Stimulated activated CD4-positive, alpha-beta T cell treated with anti-CD3 and anti-CD28 coated beads, Interleukin-2, amount 100 ng/mL, for 4 hours (primary cell): ENCODE data around the gene PRMT1.

ENCODE experiments used
- DNase-seq: peaks from one replicate; pipeline ENCODE4 v3.0.0-alpha.2; 2020; ENCODE audit warnings: low read depth

The PRMT1 gene

DNA sequence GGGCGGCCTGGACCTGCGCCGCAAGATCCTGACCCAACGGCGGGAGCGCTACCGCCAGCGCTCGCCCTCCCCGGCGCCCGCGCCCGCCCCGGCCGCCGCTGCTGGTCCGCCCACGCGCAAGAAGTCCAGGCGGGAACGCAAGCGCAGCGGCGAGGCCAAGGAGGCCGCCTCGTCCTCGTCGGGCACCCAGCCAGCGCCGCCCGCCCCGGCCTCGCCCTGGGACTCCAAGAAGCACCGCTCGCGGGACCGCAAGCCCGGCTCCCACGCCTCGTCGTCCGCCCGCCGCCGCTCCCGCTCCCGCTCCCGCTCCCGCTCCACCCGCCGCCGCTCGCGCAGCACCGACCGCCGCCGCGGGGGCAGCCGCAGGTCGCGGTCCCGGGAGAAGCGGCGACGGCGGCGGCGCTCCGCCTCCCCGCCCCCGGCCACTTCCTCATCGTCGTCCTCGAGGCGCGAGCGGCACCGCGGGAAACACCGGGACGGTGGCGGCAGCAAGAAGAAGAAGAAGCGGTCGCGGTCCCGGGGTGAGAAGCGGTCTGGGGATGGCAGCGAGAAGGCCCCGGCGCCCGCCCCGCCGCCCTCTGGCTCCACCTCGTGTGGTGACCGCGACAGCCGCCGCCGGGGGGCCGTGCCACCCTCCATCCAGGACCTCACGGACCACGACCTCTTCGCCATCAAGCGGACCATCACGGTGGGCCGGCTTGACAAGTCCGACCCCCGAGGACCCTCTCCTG is 25.1 kb upstream of the PRMT1 start:
- DNase-seq: no peak

DNA sequence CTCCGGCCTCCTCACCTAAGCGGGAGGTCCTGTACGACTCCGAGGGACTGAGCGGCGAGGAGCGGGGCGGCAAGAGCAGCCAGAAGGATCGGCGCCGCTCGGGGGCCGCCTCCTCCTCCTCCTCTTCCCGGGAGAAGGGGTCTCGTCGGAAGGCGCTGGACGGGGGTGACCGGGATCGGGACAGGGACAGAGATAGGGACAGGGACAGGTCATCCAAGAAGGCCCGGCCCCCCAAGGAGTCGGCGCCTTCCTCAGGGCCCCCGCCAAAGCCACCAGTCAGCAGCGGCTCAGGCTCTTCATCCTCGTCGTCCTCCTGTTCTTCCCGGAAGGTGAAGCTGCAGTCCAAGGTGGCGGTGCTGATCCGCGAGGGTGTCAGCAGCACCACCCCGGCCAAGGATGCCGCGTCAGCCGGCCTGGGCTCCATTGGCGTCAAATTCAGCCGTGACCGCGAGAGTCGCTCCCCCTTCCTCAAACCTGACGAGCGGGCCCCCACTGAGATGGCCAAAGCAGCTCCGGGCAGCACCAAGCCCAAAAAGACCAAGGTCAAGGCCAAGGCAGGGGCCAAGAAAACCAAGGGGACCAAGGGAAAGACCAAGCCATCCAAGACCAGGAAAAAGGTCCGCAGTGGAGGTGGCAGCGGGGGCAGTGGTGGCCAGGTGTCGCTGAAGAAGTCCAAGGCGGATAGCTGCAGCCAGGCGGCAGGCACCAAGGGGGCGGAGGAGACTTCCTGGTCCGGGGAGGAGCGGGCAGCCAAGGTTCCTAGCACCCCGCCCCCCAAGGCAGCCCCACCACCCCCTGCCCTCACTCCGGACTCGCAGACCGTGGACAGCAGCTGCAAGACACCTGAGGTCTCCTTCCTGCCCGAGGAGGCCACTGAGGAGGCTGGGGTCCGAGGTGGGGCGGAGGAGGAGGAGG is 24.3 kb upstream of the PRMT1 start:
- DNase-seq: no peak

DNA sequence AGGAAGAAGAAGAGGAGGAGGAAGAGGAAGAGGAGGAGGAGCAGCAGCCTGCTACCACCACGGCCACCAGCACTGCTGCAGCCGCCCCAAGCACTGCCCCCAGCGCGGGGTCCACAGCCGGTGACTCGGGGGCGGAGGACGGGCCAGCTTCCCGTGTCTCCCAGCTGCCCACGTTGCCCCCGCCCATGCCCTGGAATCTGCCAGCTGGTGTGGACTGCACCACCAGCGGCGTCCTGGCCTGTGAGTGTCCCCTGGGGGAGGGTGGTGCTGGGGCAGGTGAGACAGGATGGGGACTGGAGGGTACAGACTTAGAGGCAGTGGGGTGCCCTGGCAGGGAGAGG is 23.6 kb upstream of the PRMT1 start:
- DNase-seq: no peak

DNA sequence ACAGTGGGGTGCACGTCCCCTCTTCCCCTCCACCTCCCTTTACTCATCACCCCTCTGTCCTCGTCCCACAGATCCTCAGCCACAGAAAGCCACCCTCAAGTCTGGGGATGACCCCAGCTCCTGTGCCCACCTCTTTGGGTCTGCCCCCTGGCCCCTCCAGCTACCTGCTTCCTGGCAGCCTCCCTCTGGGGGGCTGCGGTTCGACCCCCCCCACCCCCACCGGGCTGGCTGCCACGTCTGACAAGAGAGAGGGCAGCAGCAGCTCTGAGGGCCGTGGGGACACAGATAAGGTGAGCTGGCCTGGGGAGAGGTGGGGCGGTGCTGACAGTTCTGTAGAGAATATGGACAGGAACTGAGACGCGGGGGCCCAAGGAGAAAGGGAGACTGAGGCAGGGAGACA is 22.5 kb upstream of the PRMT1 start:
- DNase-seq: no peak

DNA sequence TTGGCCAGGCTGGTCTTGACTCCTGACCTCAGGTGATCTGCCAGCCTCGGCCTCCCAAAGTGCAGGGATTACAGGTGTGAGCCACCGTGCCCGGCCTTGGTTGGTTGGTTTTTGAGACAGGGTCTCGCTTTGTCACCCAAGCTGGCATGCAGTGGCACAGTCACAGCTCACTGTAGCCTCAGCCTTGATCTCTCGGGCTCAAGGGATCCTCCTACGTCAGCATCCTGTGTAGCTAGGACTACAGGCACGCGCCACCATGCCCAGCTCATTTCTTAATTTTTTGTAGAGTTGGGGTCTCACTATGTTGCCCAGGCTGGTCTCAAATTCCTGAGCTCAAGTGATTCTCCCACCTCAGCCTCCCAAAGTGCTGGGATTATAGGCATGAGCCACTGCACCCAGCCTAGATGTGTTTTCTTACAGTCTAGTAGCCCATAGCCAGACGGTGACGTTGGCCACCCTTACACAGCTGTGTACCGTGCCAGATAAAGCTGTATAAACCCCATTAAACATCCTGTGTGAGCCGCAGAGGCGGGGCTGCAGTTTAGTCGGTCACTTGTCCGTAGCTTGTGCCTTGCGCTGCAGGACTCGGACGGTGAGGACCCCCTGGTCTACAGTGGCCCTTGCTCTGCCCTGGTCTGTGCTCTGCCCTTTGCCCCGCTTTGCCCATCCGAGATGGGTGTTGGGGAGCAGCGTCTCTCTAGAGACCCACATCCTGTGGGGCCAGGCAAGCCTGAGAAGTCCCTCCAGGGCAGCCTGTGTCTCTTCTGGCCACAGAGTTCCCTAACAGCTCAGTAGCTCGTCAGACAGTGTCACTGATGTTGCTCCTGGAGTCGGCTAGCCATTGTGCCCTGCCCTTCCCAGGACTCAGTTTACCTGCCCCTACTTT is 21.3 kb upstream of the PRMT1 start:
- no peak for DNase-seq

DNA sequence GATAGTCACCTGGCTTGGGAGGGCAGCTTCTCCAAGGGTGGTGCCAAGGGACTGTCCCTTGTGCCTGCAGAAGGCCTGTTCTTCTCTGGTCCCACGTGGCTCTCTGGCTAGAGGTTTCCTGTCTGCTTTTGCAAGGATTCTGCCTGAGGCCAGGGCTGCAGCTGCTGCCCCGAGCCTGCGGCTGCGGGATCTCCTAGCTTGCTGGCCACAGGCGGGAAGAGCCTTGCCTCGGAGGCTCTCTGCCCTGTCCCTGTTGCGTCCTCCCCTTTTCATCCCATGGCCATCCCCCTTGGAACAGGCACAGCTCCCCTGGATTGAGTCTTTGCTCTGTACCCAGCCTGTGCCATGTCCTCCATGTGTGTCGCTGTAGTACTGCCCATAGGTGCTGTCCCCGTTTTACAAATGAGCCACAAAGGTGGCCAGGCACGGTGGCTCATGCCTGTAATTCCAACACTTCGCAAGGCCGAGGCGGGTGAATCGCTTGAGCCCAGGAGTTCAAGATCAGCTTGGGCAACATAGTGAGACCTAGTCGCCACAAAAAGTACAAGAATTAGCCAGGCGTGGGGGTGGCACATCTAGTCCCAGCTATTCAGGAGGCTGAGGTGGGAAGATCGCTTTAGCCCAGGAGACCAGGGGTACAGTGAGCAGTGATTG is 20.5 kb upstream of the PRMT1 start:
- no peak for DNase-seq

DNA sequence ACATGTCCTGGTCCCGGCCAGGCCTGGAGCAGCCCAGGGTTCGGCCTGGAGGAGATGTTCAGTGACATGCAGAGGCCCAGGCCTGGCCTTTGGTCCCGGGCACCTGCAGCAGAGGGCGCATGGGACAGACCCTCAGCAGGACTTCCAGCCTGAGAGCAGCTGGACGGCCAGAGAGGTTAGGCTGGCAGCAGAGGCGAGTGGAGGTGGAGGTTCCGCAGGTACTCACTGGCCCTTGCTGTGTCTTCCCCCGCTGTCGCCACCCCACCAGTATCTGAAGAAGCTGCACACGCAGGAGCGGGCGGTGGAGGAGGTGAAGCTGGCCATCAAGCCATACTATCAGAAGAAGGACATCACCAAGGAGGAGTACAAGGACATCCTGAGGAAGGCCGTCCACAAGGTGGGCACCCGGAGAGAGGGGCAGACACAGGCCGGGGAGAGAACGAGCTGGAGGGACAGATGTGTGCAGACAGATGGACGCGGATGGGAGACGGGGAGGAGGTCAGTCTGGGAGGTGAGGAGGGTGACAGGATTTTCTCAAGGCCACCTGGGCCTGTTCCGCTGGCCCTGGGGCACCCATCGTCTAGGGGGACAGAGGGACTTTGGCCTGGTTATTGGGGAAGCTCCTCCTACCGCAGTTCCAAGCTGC is 19.5 kb upstream of the PRMT1 start:
- no peak for DNase-seq

DNA sequence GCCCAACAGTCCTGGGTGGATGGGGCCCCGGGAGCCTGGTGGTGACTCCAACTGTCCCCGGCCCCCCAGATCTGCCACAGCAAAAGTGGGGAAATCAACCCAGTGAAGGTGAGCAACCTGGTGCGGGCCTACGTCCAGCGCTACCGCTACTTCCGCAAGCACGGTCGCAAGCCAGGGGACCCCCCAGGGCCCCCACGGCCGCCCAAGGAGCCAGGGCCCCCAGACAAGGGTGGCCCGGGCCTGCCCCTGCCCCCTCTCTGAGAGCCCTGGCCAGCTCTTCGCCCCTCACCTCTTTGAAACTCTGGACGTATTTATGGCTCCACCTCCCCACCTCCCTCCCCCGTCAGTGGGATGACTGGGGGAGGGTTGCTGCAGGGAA is 18.9 kb upstream of the PRMT1 start:
- no peak for DNase-seq

DNA sequence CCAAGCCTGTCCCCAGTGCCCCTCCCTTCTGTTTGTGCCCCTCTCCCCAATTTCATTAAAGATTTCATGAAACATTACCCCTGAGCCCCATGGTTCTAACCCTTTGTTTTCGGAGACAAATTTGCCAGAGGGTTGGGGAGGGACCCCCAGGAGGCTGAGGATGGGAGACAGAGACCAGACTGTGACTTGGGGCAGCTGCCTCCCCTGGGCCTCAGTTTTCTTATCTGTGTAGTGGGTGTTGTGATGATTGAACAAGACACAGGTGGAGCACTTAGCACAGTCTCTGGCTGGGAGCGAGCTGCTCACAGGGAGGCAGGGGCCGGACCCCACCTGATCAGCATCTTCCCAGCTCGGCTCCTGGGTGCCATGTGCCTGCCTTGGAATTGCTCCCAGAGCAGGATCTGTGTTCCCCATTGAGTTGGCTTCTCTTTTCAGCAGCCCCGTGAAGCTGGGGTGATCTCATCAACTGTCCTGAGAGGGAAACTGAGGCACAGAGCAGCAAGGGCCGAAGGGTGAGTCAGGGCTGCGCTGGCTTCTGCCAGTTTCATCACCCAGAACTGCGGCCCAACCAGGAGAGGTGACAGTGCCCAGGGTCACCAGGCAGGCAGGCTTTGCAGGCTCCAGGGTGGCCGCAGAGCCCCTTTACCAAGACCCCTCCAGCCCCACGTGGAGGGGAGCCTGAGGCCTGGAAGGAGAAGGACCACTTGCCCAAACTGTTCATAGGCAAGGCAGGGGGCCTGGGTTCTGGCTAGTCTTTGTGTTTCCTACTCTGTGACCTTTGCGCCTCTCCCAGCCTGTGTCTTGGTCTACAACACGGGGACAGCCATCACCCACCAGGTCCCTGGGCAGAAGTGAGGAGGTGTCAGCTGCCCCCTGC is 18.3 kb upstream of the PRMT1 start:
- no peak for DNase-seq

DNA sequence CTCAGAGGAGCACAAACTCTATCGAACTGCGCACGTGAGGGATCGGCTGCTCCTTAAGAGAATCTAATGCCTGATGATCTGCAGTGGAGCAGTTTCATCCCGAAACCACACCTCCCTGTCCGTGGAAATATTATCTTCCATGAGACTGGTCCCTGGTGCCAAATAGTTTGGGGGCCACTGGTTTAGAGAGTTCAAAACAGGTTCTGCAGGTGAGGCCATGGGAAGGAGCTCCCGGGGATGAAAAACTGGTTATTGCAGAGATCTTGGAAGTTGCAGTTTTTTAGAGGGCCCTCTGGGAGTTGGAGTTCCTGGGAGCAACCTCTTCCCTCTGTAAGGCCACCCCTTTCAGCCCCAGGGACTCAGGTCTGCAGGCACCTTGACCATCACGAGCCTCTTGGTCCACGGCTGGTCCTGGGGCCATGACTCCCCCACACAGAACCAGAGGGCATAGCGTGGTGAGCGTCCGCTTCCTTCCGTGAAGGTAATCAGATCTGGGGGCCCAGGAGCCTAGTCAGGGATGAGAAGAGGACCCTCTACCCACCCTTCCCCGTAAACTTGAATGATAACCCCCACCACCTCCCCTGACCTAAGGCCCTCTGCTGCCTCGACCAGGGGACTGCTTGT is 16.6 kb upstream of the PRMT1 start:
- DNase-seq: no peak

DNA sequence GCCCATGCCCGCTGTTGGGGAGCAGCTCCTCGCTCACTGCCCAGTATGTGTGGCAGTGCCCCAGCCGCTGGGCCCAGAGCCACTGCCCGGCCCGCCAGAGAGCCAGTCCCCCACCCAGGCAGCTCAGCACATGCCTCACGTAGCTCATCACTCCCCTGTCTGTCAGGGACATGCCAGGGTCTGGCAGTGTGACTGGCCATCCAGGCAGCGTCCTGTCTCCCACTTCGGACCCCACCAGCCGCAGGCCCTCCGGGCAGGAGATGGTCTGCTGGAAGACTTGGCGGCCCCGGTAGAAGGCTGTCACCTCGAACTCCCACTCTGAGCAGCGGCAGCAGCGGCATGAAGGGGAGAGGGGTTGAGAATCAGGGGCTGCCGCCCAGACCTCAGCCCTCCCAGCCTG is 15.1 kb upstream of the PRMT1 start:
- no peak for DNase-seq

DNA sequence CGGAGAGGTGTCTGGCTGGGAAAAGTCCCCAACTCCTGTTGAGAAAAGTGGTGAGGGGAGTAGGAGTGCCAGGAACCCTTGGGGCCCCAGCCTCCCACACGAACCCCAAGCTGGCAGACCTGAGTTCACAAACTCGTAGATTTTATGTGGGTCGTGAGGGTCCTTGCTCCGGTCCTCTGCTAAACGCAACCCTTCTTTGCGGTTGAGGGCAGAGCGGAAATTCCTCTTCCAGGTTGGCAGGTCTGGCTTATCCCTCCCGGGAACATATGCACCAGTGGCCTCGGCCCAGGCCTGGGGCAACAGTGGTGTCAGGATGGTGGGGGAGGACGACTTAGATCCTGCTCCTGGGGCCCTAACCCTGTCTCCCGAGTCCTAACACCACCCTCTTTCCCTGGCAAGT is 13.8 kb upstream of the PRMT1 start:
- no peak for DNase-seq

DNA sequence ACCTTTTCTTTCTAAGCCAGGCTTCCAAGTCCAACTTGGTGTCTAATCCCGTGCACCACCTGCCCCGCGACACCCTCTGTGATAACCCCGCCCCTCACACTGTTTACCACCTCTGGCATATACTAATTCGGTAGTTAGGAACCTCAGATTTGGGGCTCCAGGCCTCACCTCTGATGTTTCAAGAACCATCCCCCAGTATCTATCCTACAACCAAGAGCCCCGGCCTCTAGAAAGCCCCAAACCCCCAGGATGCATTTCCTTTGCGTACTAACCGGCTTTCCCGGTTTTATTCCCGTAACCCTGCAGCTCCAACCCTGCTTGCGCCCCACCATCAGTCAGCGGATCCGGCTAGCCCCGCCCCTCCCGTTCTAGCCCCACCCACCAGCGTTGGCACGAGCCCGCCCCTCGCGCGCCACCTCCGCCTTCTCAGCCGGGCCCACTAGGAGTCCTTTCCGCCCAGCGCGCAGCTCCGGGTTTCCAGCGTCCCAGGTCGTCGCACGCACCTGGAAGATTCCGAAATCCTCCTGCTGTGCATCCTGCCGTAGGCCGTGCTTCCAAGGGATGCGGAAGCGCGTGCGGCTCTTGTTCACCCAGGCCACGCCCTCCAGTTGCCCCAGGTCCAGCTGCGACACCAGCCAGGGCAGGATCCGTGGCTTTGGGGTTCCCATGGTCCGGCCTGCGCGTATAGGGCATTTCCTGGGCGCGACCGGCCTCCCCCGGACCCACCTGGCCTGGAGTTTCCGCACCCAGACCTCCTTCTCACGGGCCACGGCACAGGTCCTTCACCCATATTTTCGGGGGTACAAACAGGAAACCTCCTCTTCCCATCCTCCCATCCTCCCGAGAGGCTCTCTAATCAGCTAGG is 12.7 kb upstream of the PRMT1 start:
- DNase-seq: peak; percentile 85

DNA sequence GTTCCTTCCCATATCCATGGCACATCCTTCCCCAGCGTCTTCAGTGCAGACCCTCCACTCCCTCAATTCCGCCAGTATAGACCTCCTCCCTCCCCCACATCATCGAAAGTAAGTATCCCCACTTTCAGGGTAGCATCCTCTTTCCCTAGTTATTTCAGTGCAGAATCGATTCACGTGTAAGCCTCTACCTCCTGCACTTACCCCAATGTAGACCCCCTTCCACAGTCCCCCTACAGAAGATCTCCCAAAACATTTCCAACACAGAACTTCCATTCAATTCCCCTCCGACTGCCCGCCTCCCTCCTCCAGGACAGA is 12.1 kb upstream of the PRMT1 start:
- DNase-seq: no peak

DNA sequence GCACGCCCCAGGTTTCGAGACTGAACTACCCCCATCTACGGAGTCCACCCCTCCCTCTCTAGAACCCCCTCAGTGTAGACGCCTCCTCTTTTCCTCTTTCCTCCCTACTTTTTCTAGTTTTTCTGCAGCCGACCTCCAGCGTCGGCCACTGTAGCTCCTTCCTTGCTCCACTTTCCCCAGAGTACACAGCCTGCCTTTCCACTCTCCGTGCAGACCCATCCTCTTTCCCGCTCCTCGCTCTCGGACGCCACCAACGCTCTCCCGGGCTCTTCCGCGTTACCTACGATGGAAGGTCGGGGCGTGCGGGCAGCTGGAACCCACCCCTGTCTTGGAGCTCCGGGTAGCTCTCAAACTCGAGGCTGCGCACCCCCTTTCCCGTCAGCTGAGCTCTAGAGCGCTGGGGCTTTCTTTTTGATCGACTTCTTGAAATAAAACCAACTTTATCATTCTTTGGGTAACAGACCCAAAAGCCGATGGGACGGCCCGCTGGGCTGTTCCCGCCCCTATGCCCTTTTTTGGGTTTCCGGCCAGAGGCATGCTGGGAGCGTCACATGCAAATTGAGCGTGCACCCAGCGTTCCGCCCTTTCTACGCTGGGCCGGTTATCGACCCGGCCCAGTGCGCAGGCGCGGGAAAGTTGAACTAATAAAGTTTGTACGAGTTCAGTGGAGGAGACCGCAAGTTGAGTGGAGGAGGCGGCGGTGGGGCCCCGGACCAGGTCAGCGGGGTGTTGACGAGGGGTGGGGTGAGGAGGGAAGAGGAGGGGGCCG is 11.5 kb upstream of the PRMT1 start, which contains the start of the genes BCL2L12 and IRF3:
BCL2L12 (plus strand) TSS at position 583 of the 769 bp plus-strand sequence. CDS start 760 bp downstream, outside the sequence.
IRF3 (minus strand) TSS at position 507 of the 769 bp plus-strand sequence. CDS start 1,019 bp downstream, outside the sequence.
- peak; percentile 98 for DNase-seq

DNA sequence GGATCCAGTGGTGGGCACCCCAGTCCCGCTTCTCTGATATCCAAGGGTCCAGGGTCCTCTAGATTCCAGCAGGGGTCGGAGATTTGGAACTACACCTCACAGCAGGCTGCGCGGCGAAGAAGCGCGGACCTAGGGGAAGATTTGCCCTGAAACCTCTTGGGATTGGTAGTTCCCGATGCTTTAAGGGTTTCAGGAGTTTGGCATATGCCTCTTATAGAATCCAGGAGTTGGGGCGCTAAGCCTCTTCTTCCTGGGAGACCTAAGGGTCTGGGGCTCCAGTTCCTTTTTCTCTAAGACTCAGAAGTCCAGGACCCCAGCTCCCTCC is 11.0 kb upstream of the PRMT1 start:
- no peak for DNase-seq

DNA sequence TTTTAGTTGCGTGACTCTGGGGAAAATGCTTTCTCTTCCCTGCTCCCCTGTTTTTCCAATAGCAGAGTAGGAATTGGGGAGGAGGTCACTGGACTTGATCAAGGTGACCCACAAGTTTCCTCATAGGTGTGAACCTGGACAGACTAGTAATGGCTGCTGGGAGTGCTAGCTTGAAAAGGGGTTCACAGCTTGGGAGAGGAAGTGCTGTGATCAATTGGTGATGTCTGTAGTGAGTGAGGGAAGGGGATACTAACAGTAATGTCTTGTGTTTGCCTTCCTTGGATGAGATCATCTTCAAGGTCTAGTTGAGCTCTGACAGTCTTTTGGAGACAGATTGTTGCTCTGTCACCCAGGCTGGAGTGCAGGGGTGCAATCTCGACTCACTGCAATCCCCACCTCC is 9.6 kb upstream of the PRMT1 start:
- no peak for DNase-seq

DNA sequence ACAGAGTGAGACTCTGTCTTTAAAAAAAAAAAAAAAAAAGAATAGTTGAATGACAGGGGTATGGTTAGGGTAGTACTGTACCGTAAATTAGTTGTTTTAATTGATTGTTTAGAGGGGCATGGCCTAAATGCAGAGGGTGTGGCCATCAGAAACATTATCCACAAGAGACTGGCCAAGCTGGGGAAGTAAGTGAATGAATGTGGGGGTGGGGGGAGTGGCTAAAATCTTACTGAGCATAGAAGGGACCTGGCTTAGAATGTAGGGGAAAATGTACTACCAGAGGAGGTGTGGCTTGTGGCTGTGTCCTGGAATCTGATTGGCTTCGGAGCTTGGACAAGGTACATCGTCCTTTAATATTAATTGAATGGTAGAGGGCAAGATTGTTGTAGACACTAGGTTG is 7.6 kb upstream of the PRMT1 start:
- DNase-seq: no peak
